Measurements from ENCODE around the gene MYPOP. TPM values are rescaled to one million over a fixed set of nuclear protein-coding genes. Genes with fewer than 3 reads are reported as not detected.

The MYPOP gene
- total and polyA plus RNA-seq, 9 of the 15 experiments (the other 6 are each of a cell fraction or from before 2014, with no cell fraction given) = 0.32 to 7.6 (median 1.6) TPM

GRCh38 chr19:45863840-45864628 is 38.4 kb downstream of the MYPOP start, which contains the start of gene FOXA3:
Gene FOXA3, plus strand, starts transcription at chr19:45864326. Its CDS starts 131 bp downstream, at chr19:45864457.
- Histone ChIP-seq H4K20me1 (replicated peaks; ENCODE audit: control insufficient read depth, insufficient read depth, low read length) (no peaks in the 10 kb centered on the region), H3K27me3 (ENCODE audit: control insufficient read depth in 2 of 2, insufficient read depth in 2 of 2, low read length in 2 of 2) (no peaks in the 10 kb centered on the region), H3K4me2 (ENCODE audit: insufficient read depth, low read length) (peak within 1 kb of the TSS; percentile 100), H3K4me3 (peak within 1 kb of the TSS; percentile 95), H3K9me3 (replicated peaks; ENCODE audit: control insufficient read depth, insufficient read depth, low read depth, low read length) (no peaks in the 10 kb centered on the region), H3K36me3 (ENCODE audit: control insufficient read depth, insufficient read depth, low read length) (peaks cover 23% of the 10 kb centered on the region; the same call in 2 of the 3 replicates), H2AFZ (ENCODE audit: low read depth, low read length) (peak within 1 kb of the TSS; percentile 99), H3K9ac (ENCODE audit: insufficient read depth in 1 of 2, low read depth in 2 of 2, low read length in 2 of 2) (peak within 1 kb of the TSS; percentile 71 to 94), H3K9me1 (ENCODE audit: control insufficient read depth, insufficient read depth, low read length) (peaks cover 2% of the 10 kb centered on the region), H3K79me2 (ENCODE audit: control insufficient read depth, insufficient read depth, low read length) (peaks cover 54% of the 10 kb centered on the region), H3K27ac (ENCODE audit: extremely low read depth, low read depth, low read length) (peak within 1 kb of the TSS; percentile 48), H3K4me1 (replicated peaks in 1 of 2; ENCODE audit: control insufficient read depth in 2 of 2, insufficient read depth in 2 of 2, low read length in 2 of 2) (peaks cover 23 to 45% of the 10 kb centered on the region in 2 experiments)
- ATAC-seq (peak; percentile 86), FAIRE-seq (no peak), DNase-seq (ENCODE audit: extremely low read depth in 1 of 4, low spot score in 3 of 4) (peak; percentile 92 to 96 (median 94))
- under 1% methylated on average over 37 of the region's 71 CpGs for WGBS (ENCODE audit: insufficient coverage, low coverage, missing lambda C conversion rate)
- in situ Hi-C loops (cut with MboI) (no loop called here), intact Hi-C loops (cut with micrococcal nuclease) (loop anchor here (1.0 kb wide), 2 partner anchors 19 to 38 kb away; partner anchors contain the start of gene MYPOP)
- ChIA-PET POLR2A (interaction anchor here (0.5 to 2.1 kb wide), 14 partner anchors 9 to 754 kb away, joined by 3 to 11 read pairs (median 4); no protein-coding TSS in a partner anchor), CTCF (ENCODE audit: low intra/inter-chr PET ratio) (interaction anchor here (2.7 to 5.5 kb wide), 3 partner anchors 18 to 213 kb away, joined by 6 to 102 read pairs (median 14); partner anchors contain the start of gene IRF2BP1)
- no TSS peak for BruUV-seq (replicated peaks)
- TF ChIP-seq ZNF79 (CRISPR knock-in tag; IDR thresholded peaks at IDR 0.05; ENCODE audit: low read depth) (no peak), OTX1 (CRISPR knock-in tag; IDR thresholded peaks at IDR 0.05) (no peak), MGA (IDR thresholded peaks at IDR 0.05) (peak; percentile 62; the same call in 1 of the 2 replicates), ZBTB26 (CRISPR knock-in tag; IDR thresholded peaks at IDR 0.05) (no peak), ZNF586 (CRISPR knock-in tag; conservative IDR thresholded peaks at IDR 0.05) (no peak), NR0B1 (IDR thresholded peaks at IDR 0.05; ENCODE audit: partially characterized antibody) (no peak)
